Activated T-helper 1 cell treated with anti-CD3 and anti-CD28 coated beads, Interleukin-12 subunit alpha, Interleukin-12 subunit beta, Interleukin-2, Interleukin-4 antibody, amounts not matched to agents 30 ng/mL and 10 ng/mL and 1 ng/mL, durations not matched to agents 14 hours and 24 hours and 36 hours (primary cell): ENCODE data around the gene TSC22D1. TPM values are rescaled to one million over a fixed set of nuclear protein-coding genes. Genes with fewer than 3 reads are reported as not detected.
A peak's percentile ranks its signal among the peaks of the same experiment; 100 is the strongest.

Source experiments
- DNase-seq: peaks from one replicate; pipeline ENCODE4 v3.0.0; 2021; ENCODE audit warnings: low spot score
- H3K27ac Mint-ChIP-seq: one replicate; pipeline ENCODE4 v1.8.0; 2021; ENCODE audit warnings: mild to moderate bottlenecking, mixed read lengths
- H3K27me3 Mint-ChIP-seq: one replicate; pipeline ENCODE4 v1.8.0; 2022; ENCODE audit warnings: mild to moderate bottlenecking, moderate library complexity, mixed read lengths; ENCODE audit not compliant: insufficient read depth
- H3K36me3 Mint-ChIP-seq: one replicate; pipeline ENCODE4 v1.8.0; 2021; ENCODE audit warnings: low read depth, mixed read lengths
- H3K4me1 Mint-ChIP-seq: one replicate; pipeline ENCODE4 v1.8.0; 2021; ENCODE audit warnings: low read depth, mixed read lengths
- H3K4me3 Mint-ChIP-seq: one replicate; pipeline ENCODE4 v1.8.0; 2021; ENCODE audit warnings: mild to moderate bottlenecking, moderate library complexity, mixed read lengths
- H3K9me3 Mint-ChIP-seq: one replicate; pipeline ENCODE4 v1.8.0; 2021; ENCODE audit warnings: mixed read lengths
- intact Hi-C: fragments of 100-400 bp; cut with micrococcal nuclease; formaldehyde crosslinking; loops from one replicate; pipeline ENCODE4 v1.15.1; 2024
- total RNA-seq: library from RNA; stranded (reverse); gene quantifications from 2 replicates; pipeline ENCODE4 v1.2.3, GENCODE V29; 2022

Gene TSC22D1
- total RNA-seq, 1 donor from 2014 or later = 6.9 TPM

DNA sequence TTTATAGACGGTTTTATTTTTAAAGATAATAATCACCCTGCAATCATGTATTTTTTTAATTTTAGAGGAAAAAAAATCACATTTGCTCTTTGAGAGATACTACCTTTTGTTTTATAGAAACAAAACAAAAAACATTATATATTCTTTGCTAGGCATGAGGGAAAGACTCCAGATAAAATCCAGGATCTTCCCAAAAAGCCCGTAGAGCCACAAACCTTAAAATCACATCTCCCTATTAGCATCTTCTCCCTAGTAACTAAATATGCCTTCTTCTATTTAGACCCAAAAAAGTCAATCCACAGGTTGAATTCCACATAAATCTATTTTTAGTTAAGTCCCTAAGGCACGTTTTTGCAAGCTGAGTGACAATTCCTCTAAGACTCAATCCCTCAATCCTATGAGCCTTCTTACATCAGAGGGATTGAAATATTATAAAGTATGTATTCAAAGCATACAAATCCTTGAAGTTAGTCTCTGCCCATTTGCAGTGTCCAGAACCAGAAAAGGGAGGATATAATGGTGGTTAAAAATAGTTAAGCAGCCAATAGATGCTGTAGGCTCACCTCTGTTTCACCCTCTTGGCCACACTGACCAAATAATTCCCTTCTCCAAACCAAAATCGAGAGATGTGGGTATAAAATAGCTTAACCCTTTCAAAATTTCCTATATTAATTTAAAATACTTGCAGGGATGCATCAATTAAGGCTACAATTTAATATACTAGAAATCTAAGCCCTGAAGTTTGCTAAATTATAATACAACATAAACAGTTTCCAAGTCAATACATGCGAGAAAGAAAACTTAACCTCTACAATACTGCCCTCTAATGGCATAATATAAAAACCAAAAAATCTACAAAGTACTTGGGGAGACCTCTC is 138.5 kb downstream of the TSC22D1 start:
- no peak for DNase-seq
- Mint-ChIP-seq H3K4me1 (peaks cover 17% of the 10 kb centered on the region), H3K27me3 (peaks cover 55% of the 10 kb centered on the region), H3K9me3 (no peaks in the 10 kb centered on the region), H3K36me3 (peaks cover 2% of the 10 kb centered on the region), H3K4me3 (no peak overlapping the region), H3K27ac (no peak overlapping the region)
- intact Hi-C loops = loop anchor here (1.0 to 2.0 kb wide), 5 partner anchors 141 to 532 kb away; no protein-coding TSS in a partner anchor

DNA sequence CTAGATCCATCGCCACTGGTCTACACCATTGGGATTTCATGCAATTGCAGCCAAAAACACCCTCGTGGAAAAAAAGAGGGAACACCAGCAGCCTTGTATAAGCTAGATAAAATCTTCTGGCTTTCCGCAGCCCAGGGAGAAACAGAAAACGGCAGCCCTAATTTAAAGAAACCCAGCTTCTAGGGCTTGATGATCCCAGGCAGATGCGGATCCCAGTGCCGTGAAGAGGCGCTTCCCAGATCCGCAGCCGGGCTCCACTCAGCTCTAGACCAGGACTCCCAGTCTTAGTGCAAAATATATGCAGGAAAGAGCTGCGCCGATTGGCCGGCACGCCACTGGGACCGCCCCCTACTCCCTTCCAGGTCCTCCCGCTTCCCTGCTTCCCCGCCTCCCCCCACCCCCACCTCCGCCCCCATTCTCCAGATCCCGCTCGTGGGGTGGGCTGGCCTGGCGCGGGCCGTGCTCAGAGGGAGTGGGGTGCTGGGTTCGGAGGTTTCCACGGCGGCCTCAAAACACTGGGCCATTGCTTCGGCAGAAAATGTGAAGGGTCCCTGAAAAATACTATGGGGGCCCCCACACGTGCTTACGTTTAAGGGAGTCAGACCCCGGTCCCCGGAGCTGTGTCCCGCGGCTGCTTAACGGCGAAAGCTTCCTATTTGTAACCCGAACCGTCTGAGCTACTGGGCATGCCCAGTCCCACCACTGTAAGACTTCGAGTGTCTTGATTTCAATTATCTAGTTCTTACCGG is 139.4 kb downstream of the TSC22D1 start:
- intact Hi-C loops = loop anchor here (1.0 to 2.0 kb wide), 2 partner anchors 142 to 294 kb away; no protein-coding TSS in a partner anchor
- Mint-ChIP-seq H3K27ac (no peak overlapping the region), H3K4me1 (peaks cover 17% of the 10 kb centered on the region), H3K9me3 (no peaks in the 10 kb centered on the region), H3K4me3 (peak overlapping the region; percentile 83), H3K36me3 (peaks cover 2% of the 10 kb centered on the region), H3K27me3 (peaks cover 55% of the 10 kb centered on the region)
- DNase-seq = peak; percentile 9

DNA sequence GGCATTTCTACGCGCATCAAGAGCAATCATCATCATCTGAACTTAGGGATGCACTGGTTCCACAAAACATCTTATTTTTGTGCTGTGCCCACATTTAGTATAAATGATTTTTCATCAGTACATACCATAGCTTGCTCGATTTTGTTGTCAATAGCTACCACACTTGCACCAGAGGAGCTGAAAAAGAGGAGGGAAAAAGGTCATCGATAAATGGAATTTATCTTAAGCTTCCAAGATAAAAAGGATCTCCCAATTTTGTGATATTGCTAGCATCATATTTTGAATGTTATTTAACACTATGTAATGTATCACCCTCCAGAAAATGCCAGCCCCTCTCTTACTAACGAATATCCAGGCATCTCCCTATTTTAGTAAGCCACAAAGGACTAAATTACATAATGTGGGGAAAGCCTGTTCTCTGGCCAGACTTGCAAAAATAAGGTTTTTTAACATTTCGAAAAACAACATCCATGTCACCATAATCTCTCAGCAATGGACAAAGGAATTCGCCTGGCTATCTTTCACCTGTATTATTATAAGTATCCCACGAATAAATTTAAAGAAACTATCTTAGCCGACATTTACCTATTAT is 140.1 kb downstream of the TSC22D1 start:
- peaks cover 53% of the 10 kb centered on the region for H3K27me3 Mint-ChIP-seq
- H3K36me3 Mint-ChIP-seq = peaks cover 2% of the 10 kb centered on the region

DNA sequence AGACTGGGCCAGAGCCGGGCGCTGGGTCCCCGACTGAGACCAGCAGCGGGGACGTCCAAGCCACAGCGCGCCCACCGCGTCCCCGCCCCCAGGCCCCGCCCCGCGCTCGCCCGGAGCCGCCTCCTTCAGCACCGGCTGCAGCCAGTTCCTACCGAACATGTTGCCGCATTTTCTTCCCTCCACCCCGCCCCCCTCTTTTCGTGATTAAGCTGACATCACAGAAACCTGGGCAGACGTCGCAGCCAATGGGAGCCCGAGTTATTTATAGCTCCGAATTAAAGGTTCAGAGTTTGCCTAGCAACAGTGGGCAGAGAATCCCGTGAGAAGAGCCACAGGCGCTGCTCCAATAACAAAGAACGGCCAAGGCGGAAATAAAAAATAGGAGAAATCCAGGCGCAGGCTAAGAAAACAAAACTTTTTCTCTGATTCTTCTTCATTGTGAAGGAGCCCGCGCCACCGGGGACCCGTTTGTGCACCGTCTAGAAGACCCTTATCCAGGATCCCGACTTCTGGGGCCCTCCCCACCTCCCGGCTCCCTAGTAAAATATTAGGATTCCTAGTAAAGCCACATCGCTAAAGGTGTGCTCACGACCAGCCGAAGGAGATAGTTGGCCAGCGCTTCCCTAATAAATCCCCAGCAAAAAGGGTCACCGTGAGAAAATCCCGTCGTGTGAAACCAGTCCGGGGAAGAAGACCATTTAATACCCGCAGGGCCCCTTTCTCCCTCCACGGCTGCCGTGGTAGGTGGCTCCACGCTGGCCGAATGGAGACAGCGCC is 140.8 kb downstream of the TSC22D1 start:
- Mint-ChIP-seq H3K4me3 (peak overlapping the region; percentile 83), H3K4me1 (peaks cover 17% of the 10 kb centered on the region), H3K27me3 (peaks cover 47% of the 10 kb centered on the region), H3K36me3 (peaks cover 2% of the 10 kb centered on the region), H3K9me3 (no peaks in the 10 kb centered on the region), H3K27ac (peak overlapping the region; percentile 72)
- DNase-seq = peak; percentile 70
- intact Hi-C loops = loop anchor here (1.0 to 2.0 kb wide), 2 partner anchors 176 to 237 kb away; no protein-coding TSS in a partner anchor

More for the DNA sequence above, 140.1 kb downstream of the TSC22D1 start:
- Mint-ChIP-seq H3K27ac (peak overlapping the region; percentile 23), H3K4me1 (peaks cover 17% of the 10 kb centered on the region), H3K4me3 (peak overlapping the region; percentile 83), H3K9me3 (no peaks in the 10 kb centered on the region)
- intact Hi-C loops = loop anchor here (1.0 to 2.0 kb wide), 4 partner anchors 143 to 294 kb away; no protein-coding TSS in a partner anchor
- DNase-seq = no peak

DNA sequence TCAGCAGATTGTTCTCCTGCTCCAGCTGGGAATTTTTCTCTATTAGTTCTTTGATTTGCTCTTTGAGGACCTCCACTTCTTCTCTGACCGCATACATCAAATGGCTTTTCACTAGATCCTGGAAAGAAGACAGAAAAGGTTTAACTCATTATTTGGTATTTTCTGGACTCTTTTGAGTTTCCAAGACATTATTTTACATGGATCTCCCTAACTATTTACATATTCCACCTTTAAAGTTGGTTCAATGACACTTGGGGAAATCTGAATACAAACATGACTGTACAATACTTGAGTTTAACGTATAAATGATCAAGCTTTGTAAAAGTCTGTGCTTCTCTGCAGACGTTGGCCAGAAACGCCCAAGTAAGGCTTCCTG is 141.4 kb downstream of the TSC22D1 start:
- H3K36me3 Mint-ChIP-seq = peaks cover 2% of the 10 kb centered on the region
- no peak overlapping the region for H3K27ac Mint-ChIP-seq
- H3K27me3 Mint-ChIP-seq = peaks cover 45% of the 10 kb centered on the region

DNA sequence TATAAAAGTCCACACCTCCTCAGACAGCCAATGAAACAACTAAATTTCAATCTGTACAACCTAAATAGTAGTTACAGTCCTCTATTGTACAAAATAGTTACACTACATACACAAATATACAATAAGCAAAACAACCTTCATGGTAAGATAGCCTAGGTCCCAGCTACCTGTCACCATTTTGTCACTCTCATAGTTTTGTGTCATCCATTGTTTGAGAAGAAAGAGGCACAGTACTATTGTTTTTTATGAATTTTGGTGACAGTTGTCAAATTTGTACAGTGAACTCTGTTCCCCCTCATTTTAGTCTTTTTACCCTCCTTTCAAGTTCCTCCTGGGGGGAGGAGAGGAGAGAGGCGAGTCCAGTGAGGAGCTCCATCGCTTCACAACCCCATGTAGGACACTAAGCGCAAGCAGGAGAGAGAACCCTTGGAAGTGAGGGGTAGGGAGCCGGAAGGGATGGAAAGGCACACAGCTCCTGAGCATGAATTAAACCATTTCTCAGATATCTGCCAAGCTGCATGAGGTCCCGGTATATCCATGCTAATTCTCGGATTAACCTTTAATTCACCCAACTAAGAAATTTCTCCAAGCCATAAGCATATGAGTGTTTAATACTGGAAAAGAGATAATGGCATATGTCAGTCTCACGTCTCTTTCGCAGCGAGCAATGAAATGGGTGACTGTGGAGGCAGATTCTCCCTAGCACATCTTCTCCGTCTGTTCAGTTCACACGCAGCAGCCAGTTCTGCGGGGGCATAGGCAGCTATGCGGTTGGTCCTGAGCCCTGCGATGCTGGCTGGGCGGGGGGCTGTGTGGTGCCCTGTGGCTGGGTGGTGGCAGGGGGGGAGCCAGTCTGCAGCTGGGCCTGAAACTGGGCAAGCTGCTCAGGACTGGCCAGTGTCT is 142.0 kb downstream of the TSC22D1 start:
- Mint-ChIP-seq H3K4me1 (peaks cover 17% of the 10 kb centered on the region), H3K27me3 (peaks cover 45% of the 10 kb centered on the region), H3K4me3 (no peak overlapping the region), H3K27ac (no peak overlapping the region), H3K36me3 (peaks cover 2% of the 10 kb centered on the region), H3K9me3 (no peaks in the 10 kb centered on the region)
- no peak for DNase-seq
- intact Hi-C loops = loop anchor here (2.0 kb wide), 1 partner anchor 235 kb away; no protein-coding TSS in a partner anchor

More for the DNA sequence above, 141.4 kb downstream of the TSC22D1 start:
- Mint-ChIP-seq H3K9me3 (no peaks in the 10 kb centered on the region), H3K4me3 (peak overlapping the region; percentile 56), H3K4me1 (peaks cover 17% of the 10 kb centered on the region)
- no peak for DNase-seq
- intact Hi-C loops = loop anchor here (1.0 to 2.0 kb wide), 2 partner anchors 175 to 236 kb away; no protein-coding TSS in a partner anchor

DNA sequence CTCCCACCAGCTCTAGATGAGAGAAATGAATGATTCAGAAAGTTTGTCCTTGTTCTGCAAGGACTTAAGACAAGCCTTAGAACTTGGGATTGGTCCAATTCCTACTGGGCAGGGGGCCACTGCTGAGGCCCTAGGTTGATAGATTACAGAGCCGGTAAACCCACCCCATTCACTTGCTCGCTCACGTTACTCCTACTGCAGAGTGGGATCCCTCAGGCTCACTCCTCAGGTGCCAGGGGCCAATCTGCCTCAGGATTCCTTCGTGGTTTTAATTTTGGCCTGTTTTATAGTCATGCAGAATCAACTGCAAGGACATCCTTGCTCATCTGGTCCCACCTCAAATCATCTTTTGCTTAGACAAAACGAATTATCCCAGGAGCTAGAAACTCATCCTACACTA is 143.5 kb downstream of the TSC22D1 start:
- no peaks in the 10 kb centered on the region for H3K9me3 Mint-ChIP-seq
- no peak for DNase-seq
- intact Hi-C loops = no loop called here
- H3K36me3 Mint-ChIP-seq = peaks cover 2% of the 10 kb centered on the region
- H3K27ac Mint-ChIP-seq = no peak overlapping the region
- no peak overlapping the region for H3K4me3 Mint-ChIP-seq
- H3K27me3 Mint-ChIP-seq = peaks cover 41% of the 10 kb centered on the region
- peaks cover 17% of the 10 kb centered on the region for H3K4me1 Mint-ChIP-seq

DNA sequence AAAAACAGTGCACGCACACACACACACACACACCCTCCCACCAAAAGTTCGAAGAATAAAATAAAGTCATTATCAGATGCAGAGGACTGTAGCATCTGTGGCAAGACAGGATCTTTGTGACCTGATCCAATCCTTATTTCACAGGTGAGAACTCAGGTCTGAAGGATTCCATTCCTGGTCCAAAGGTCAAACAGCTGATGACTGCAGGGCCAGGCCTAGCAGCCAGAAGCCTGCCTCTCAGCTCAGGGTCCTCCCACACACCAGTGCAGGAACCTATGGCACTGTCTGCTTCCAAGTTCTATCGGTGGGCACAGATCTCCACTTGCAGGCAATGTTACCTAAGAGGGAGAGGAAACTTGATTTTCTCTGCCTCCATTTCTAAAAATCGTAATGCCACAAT is 145.0 kb downstream of the TSC22D1 start:
- Mint-ChIP-seq H3K27ac (no peak overlapping the region), H3K4me3 (no peak overlapping the region), H3K4me1 (peaks cover 12% of the 10 kb centered on the region), H3K9me3 (no peaks in the 10 kb centered on the region), H3K27me3 (peaks cover 31% of the 10 kb centered on the region), H3K36me3 (peaks cover 2% of the 10 kb centered on the region)
- intact Hi-C loops = no loop called here
- DNase-seq = no peak

DNA sequence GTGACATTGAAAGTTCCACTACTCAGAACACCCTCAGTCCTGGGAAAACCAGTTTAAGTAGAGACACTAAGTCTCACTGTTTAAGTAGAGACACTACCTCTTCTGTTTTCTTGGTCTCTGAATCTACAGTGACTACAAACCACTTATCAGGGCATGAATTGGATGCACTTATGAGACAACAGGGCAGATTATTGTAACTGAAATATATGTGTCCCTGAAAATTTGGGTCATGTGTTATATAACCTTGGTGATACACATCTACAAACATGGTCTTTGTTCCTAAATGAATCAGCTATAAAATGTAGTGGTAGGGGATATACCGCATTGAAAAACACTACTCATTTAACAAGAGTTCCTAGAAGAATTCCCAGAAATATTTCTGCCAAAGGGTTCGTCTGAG is 146.8 kb downstream of the TSC22D1 start:
- no peaks in the 10 kb centered on the region for H3K4me1 Mint-ChIP-seq
- intact Hi-C loops = no loop called here
- H3K4me3 Mint-ChIP-seq = no peak overlapping the region
- no peak overlapping the region for H3K27ac Mint-ChIP-seq
- no peak for DNase-seq
- H3K36me3 Mint-ChIP-seq = no peaks in the 10 kb centered on the region
- H3K9me3 Mint-ChIP-seq = no peaks in the 10 kb centered on the region
- peaks cover 27% of the 10 kb centered on the region for H3K27me3 Mint-ChIP-seq

DNA sequence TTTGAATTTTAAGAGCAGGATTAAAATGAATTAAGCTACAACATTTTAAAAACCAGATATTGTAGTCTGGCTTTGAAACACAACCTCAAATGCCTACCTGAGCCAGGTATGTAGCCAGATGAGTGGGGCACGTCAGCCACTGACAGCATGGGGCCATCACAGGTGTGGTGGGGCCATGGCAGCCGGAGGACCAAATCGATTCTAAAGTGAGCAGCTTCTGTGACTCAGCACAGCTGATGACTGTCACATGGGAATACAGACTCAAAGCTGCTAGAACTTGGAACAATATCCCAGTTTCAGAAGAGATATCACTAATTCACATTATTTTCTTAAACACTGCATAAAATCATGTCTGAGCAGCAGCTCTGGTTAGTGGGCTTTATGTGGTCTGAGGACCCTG is 149.7 kb downstream of the TSC22D1 start:
- no peaks in the 10 kb centered on the region for H3K36me3 Mint-ChIP-seq
- H3K27ac Mint-ChIP-seq = no peak overlapping the region
- no peaks in the 10 kb centered on the region for H3K4me1 Mint-ChIP-seq
- H3K4me3 Mint-ChIP-seq = no peak overlapping the region
- intact Hi-C loops = no loop called here
- no peaks in the 10 kb centered on the region for H3K9me3 Mint-ChIP-seq
- DNase-seq = no peak
- peaks cover 14% of the 10 kb centered on the region for H3K27me3 Mint-ChIP-seq

DNA sequence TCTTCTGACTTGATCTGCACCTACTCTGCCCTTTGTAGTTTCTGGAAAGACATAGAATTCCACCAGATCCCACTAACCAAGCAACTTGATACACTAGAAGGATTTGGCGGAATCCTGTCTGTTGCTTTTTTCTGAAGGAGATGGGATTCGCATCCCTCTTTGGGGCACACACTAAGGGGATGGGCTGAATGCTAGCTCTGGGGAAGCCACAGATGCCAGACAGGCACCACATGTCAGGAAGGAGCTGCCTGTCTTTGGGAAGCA is 150.4 kb downstream of the TSC22D1 start:
- intact Hi-C loops = no loop called here
- Mint-ChIP-seq H3K36me3 (no peaks in the 10 kb centered on the region), H3K4me3 (no peak overlapping the region), H3K9me3 (no peaks in the 10 kb centered on the region), H3K27ac (no peak overlapping the region), H3K4me1 (no peaks in the 10 kb centered on the region), H3K27me3 (peaks cover 14% of the 10 kb centered on the region)
- no peak for DNase-seq
